ENCODE results near the gene SPTSSA. TPM values are rescaled to one million over a fixed set of nuclear protein-coding genes. Genes with fewer than 3 reads are reported as not detected.

The SPTSSA gene
- total and polyA plus RNA-seq, 2 donors (not counting 1 experiment from before 2014, with no cell fraction given) = 3.8 to 6.9 TPM

- ChIA-PET POLR2A (no interaction called here), CTCF (no interaction called here)
- Mint-ChIP-seq H3K4me1 (peaks cover 5% of the 10 kb centered on the region), H3K27ac (no peak overlapping the region), H3K9me3 (ENCODE audit: insufficient read depth) (no peaks in the 10 kb centered on the region), H3K4me3 (no peak overlapping the region), H3K27me3 (no peaks in the 10 kb centered on the region)
- H3K36me3 ChIP-seq (replicated peaks in 1 of 2; ENCODE audit: control extremely low read depth in 1 of 2, control insufficient read depth in 1 of 2, extremely low read depth in 1 of 2, insufficient read depth in 2 of 2, low read length in 1 of 2) = peaks cover 0 to 5% of the 10 kb centered on the region in 2 experiments
- H3K79me2 ChIP-seq (ENCODE audit: control insufficient read depth, insufficient read depth, low read length) = peaks cover 30% of the 10 kb centered on the region
- no peak overlapping the region for H3K4me2 ChIP-seq (replicated peaks; ENCODE audit: low read depth, low read length, poor library complexity, severe bottlenecking)
- ATAC-seq (ENCODE audit: low read depth) (no peak), DNase-seq (no peak)
- H3K4me3 ChIP-seq (ENCODE audit: control extremely low read depth in 1 of 5, extremely low read depth in 1 of 5, insufficient read depth in 1 of 5, low read depth in 2 of 5, low read length in 4 of 5) = no peak overlapping the region
- no peaks in the 10 kb centered on the region for H3K4me1 ChIP-seq (ENCODE audit: control insufficient read depth in 2 of 2, insufficient read depth in 2 of 2, low read length in 2 of 2)
- H3K27me3 ChIP-seq (replicated peaks in 1 of 4; ENCODE audit: control extremely low read depth in 1 of 4, control insufficient read depth in 3 of 4, insufficient read depth in 4 of 4, low read length in 3 of 4) = no peaks in the 10 kb centered on the region
- intact Hi-C loops (cut with micrococcal nuclease) = no loop called here
- H3K27ac ChIP-seq (ENCODE audit: low read length in 2 of 2) = no peak overlapping the region
- H2AFZ ChIP-seq (ENCODE audit: insufficient read depth, low read depth, low read length, poor library complexity, severe bottlenecking) = no peak overlapping the region
- H3K9me3 ChIP-seq (ENCODE audit: control extremely low read depth in 1 of 3, control insufficient read depth in 2 of 3, insufficient read depth in 1 of 3, low read length in 2 of 3) = no peaks in the 10 kb centered on the region
- no peak overlapping the region for H3K9ac ChIP-seq (ENCODE audit: low read length)
- no peaks in the 10 kb centered on the region for H4K20me1 ChIP-seq (ENCODE audit: control insufficient read depth, insufficient read depth, low read length, poor library complexity, severe bottlenecking)
- TF ChIP-seq CTCF (IDR thresholded peaks at IDR 0.05) (no peak), EZH2 (IDR thresholded peaks at IDR 0.05; ENCODE audit: borderline replicate concordance, insufficient read depth, low read depth, low read length, poor library complexity, severe bottlenecking) (no peak)
- WGBS (ENCODE audit: insufficient coverage) = no CpG with 5 or more reads among the region's 1 CpG
Observed at GRCh38 chr14:34452258-34452822, 9.7 kb downstream of the SPTSSA start.

DNA sequence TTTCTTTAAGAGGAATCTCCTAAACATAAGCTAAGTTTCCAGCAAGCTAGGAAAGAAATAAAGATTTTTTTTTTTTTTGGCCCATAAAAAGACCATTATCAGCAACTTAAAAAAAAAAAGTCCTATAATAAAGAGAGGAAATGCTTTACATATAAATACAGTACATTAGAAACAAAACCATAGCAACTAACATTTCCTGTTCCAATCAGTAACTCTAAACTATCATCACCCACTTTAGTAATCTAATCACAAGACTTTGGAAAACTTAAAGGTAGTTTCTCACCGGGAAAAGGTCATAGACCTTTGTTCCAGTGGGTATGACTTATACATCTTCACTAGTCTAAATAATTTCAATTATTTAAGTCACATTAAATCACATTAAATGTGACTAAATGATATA is 11.1 kb downstream of the SPTSSA start:
- ChIA-PET POLR2A (no interaction called here), CTCF (interaction anchor here (0.6 kb wide), 1 partner anchor 968 kb away, joined by 4 read pairs; no protein-coding TSS in a partner anchor)
- Histone ChIP-seq H3K27ac (ENCODE audit: low read length in 2 of 2) (no peak overlapping the region), H3K9me3 (ENCODE audit: control extremely low read depth in 1 of 3, control insufficient read depth in 2 of 3, insufficient read depth in 1 of 3, low read length in 2 of 3) (no peaks in the 10 kb centered on the region), H3K36me3 (replicated peaks in 1 of 2; ENCODE audit: control extremely low read depth in 1 of 2, control insufficient read depth in 1 of 2, extremely low read depth in 1 of 2, insufficient read depth in 2 of 2, low read length in 1 of 2) (peaks cover 0 to 5% of the 10 kb centered on the region in 2 experiments), H3K27me3 (replicated peaks in 1 of 4; ENCODE audit: control extremely low read depth in 1 of 4, control insufficient read depth in 3 of 4, insufficient read depth in 4 of 4, low read length in 3 of 4) (no peaks in the 10 kb centered on the region), H3K79me2 (ENCODE audit: control insufficient read depth, insufficient read depth, low read length) (peaks cover 26% of the 10 kb centered on the region), H3K4me2 (replicated peaks; ENCODE audit: low read depth, low read length, poor library complexity, severe bottlenecking) (no peak overlapping the region), H3K9ac (ENCODE audit: low read length) (no peak overlapping the region), H2AFZ (ENCODE audit: insufficient read depth, low read depth, low read length, poor library complexity, severe bottlenecking) (no peak overlapping the region), H4K20me1 (ENCODE audit: control insufficient read depth, insufficient read depth, low read length, poor library complexity, severe bottlenecking) (no peaks in the 10 kb centered on the region), H3K4me1 (ENCODE audit: control insufficient read depth in 2 of 2, insufficient read depth in 2 of 2, low read length in 2 of 2) (no peaks in the 10 kb centered on the region), H3K4me3 (ENCODE audit: control extremely low read depth in 1 of 5, extremely low read depth in 1 of 5, insufficient read depth in 1 of 5, low read depth in 2 of 5, low read length in 4 of 5) (no peak overlapping the region)
- Mint-ChIP-seq H3K27ac (no peak overlapping the region), H3K27me3 (no peaks in the 10 kb centered on the region), H3K4me3 (no peak overlapping the region), H3K4me1 (peaks cover 5% of the 10 kb centered on the region), H3K9me3 (ENCODE audit: insufficient read depth) (no peaks in the 10 kb centered on the region)
- WGBS (ENCODE audit: insufficient coverage) = no CpG with 5 or more reads among the region's 1 CpG
- ATAC-seq (ENCODE audit: low read depth) (no peak), DNase-seq (no peak)
- intact Hi-C loops (cut with micrococcal nuclease) = no loop called here
- TF ChIP-seq EZH2 (IDR thresholded peaks at IDR 0.05; ENCODE audit: borderline replicate concordance, insufficient read depth, low read depth, low read length, poor library complexity, severe bottlenecking) = no peak
- no peak for TF ChIP-seq CTCF (IDR thresholded peaks at IDR 0.05)

Data from B cell (primary cell).